IPS DF 4.7 (cell line): ENCODE results near the gene ABCC4.

ENCODE experiments used
- DNase-seq: peaks from one replicate; pipeline ENCODE4 v3.0.0-alpha.2; 2013; ENCODE audit warnings: low spot score; ENCODE audit errors: extremely low read depth

Gene ABCC4

GRCh38 chr13:95159458-95159857 lies 141.8 kb downstream of the ABCC4 start:
- DNase-seq, result no peak

DNA sequence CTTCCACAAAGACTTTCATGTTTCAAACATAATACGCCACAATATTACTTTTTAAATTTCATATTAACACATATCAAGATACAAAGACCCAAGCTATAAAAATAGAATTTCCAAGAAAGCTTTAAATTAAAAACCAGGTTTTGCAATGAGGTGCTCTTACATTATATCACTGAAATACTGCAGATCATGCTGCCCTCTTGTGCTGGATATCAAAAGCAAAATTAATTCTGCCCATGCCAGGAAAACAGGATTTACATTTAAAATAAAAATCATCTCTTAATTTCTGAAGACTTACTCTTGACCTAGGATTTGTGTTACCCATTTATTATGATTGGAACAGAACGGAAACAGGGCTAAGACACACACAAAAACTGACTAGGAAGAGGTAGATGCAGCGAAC lies 145.0 kb downstream of the ABCC4 start:
- no peak for DNase-seq

DNA sequence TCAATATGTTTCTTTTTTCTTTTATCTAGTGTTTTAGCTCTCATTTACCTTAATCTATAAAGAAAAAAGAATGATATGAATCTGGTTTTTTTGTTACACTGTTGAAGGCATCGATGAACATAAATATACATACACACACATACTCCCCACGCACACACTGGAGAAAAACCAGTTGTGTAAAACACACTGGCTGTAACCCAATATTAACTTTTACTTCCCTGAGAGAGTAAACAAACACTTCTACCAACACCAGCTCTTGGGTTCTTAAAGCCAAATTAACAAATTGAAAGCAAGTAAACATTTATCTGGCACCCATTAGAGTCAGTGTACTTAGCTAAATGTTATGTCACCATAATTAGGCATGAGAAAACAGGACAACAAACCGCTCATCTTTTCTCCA lies 145.7 kb downstream of the ABCC4 start:
- no peak for DNase-seq

DNA sequence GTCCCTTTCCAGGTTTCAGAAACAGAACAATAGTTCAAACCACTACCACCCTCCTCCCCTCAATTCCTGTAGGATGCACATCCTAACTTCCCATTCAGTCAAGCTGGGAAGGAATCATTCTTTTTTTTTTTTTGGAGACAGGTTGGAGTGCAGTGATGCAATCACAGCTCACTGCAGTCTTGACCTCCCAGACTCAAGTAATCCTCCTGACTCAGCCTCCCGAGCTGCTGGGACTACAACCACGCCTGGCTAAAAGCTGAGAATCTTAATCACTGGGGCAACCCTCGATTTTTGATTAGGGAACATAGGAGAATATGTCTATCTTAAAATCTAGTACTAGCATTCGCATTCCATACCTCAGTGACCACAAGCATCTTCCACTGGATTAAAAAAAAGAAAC lies 146.2 kb downstream of the ABCC4 start:
- DNase-seq, result no peak

GRCh38 chr13:95154413-95154886 lies 146.8 kb downstream of the ABCC4 start:
- no peak for DNase-seq

DNA sequence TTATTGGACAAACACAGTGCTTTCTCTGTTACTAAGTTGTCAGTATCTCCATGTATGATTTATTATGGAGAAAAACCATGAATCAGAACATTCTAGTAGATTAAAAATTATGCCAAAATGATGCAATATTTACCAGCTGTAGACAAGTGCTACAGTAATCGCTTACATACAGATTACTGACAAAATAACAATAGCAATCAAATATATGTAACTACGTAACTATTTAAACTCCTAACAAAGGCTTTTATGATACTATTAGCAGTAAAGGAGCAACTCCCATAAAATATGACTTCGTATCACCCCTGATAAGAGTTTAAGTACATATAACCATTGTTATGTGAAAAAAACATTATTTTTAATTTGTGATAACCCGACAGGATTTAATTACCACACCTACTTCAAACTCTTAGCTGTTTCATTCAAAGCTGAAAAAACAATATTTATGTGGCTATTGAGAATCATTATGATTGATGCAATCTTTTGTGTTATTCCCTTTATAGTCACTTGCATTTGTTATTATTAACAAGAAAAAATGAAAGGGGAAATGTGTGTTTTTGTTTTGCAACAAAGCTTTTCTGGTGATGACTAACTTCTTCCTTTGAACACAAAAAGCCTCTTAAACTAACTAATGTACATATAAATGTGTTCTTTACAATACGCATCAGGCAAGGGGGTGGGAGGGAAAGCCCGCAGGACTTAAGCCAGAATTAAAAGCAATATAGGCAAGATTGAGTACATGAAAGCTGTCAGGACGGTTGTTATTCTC lies 147.4 kb downstream of the ABCC4 start:
- DNase-seq, result no peak

DNA sequence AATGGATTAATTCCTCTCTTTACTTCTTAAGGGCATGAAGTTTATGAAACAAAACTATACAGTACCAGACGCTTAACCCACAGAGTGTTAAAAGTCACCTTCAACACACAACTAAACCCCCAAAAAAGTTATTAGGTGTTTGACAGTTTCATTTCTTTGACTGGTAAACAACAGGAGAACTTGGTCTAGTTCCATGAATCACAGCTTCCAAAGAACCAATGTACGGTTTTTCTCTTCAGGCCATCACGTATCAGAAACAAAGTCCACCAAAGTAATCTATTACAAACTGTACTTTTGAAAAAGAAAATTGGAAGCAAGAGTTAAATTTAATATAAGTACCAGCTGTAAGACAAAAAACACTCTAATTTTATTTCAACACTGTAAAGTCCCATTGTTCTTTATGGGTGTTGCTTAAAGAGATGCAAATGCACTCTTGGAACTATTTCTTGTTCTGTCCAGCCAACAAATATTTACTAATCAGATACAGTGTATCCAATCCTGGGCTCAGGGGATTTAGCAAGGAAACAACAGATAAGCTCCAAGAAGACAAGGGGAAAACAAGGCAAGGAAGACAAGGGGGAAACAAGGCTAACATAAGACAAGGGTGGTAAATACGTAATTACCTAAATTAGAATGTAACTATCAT lies 149.2 kb downstream of the ABCC4 start:
- DNase-seq, result no peak

GRCh38 chr13:95150555-95150954 lies 150.7 kb downstream of the ABCC4 start:
- no peak for DNase-seq

DNA sequence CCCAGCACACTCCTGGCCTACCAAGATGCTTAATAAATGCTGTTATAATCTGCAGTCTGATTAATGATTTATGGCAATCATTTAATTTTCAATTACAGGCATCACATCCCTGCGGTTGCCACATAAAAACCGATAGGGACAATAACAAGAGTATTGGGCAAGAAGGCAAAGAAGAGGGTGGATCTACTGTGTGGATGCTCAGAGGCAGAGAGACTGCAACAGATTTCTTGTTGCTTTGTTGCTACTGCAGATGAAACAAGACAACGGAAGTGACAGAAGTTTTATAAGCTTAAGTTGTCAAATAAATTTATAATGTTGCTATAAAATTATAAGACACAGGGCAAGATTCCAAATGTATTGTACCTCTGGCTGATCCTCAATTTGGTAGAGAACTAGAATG lies 154.8 kb downstream of the ABCC4 start:
- DNase-seq, result no peak

- no peak for DNase-seq
Observed at GRCh38 chr13:95145587-95145986, 155.7 kb downstream of the ABCC4 start.

DNA sequence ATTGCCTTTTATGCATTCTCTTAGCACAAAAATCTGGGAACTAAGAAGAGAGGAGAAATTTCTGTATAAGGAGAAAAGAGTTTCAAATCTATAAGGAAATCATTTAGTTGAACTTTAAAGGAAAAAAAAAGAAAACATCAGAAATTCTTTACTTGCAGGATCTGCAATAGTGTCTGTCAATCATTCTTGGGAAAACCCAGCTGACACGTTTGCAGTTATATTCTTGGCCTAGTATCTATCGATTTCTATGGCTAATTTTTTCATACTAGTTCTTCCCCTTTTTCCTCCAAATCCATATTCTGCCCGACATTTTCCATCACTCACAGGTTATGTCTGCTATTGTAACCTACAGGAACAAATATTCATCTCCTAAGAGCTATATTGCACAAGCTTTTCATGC lies 160.7 kb downstream of the ABCC4 start:
- DNase-seq, result no peak

DNA sequence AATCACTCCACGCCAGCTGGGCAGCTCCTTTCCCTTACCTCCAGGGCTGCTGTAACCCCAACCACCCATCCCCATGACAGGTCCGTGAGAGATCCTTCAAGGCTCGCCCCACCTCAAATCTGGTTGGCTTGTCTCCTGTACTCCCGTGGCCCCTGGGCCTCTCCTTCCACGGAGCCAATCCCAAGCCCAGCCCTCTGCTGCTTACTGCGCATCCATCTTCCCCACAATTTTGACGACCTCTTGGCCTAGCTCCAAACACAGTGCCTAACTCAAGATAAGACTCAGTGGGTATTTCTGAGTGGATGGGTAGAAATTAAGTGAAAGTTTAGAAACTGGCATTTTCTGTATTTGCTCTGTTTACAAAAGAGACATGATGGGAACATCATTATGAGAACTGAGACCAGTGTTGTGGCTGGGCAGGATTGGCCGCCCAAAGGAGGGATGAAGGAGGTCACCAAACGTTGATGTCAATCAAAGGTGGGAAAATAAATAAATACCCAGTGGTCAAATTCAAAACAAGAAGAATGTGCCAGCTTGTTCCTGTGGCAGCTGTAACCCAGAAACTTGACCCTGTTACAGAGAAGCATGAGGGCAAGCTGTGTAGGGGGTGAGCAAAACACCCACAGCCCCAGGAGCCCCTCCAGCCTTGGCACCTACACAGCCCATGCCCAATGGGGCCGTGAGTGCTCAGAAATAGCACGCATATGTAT lies 162.2 kb downstream of the ABCC4 start:
- no peak for DNase-seq

GRCh38 chr13:95137096-95137495 lies 164.2 kb downstream of the ABCC4 start:
- DNase-seq, result no peak

DNA sequence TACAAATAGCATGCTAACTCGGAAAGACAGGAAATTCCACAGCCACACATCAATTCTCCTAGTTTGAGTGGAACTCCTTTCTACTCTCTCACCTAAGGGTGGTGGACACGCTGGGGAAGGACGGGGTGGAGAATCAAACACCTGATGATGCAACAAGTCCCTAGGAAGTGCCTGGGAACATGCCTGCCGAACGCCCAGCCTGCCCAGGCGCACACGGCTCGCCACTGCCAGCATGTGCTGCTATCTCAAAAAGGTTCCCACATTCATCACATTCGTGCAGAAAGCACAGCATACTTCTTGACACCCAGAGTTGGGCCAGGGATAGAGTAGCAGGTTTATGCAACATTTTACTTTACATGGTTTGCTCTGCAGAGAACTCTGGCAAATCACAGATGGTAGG lies 164.6 kb downstream of the ABCC4 start:
- no peak for DNase-seq

DNA sequence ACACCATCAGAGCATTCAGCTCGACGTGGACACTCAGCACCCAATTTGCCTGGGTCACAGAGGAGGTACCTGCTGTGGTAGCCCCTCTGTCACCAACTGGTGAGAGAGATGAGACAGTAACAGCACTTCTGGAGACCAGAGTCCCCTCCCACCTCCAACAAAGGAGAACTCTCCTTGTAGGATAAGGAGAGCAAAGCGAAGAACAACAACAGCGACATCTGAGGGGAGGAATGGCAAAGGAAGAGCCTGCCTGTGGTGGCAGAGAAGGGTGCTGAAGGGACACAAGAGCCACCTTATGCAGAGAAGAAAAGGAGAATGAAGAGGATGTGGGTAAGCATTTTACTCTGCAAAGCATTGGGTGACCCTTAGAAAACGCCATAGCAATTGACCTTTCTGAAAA lies 167.8 kb downstream of the ABCC4 start:
- no peak for DNase-seq

- DNase-seq, result no peak
Observed at GRCh38 chr13:95129004-95129403, 172.2 kb downstream of the ABCC4 start.

- DNase-seq, result no peak
Observed at GRCh38 chr13:95128045-95128643, 173.1 kb downstream of the ABCC4 start.

DNA sequence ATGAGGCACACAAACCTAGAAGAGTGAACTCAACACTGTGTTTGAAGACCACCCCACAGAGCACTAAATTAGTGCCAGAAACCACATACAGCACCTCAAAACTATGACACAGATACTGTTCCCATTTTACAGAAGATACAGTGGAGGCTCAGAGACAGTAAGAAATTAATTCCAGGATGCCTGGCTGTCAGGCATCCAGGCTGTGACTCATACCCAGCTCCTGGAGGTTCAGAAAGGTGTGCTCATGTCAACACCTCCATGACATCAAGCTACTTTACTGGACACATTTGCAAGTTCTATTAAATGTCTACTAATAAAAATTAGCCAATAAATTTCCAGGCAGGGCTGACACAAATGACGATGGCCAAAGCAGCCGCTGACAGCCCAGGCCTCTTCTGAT lies 176.3 kb downstream of the ABCC4 start:
- no peak for DNase-seq

GRCh38 chr13:95123726-95124125 lies 177.5 kb downstream of the ABCC4 start:
- no peak for DNase-seq

- no peak for DNase-seq
Observed at GRCh38 chr13:95122063-95122462, 179.2 kb downstream of the ABCC4 start.

DNA sequence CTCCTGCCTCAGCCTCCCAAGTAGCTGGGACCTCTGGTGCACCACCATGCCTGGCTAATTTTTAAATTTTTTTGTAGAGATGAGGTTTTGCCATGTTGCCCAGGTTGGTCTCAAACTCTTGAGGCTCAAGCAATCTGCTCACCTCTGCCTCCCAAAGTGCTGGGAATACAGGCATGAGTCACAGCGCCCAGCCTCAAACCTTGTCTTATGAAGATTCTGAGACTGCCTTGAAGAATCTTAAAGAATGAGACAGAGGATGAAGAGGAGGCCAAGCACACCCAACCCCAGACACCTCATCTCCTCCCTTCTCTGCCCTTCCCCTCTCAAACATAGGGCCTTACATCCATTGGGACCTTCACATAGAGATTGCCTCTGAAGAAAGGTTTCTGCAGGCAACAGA lies 179.7 kb downstream of the ABCC4 start:
- DNase-seq, result no peak

DNA sequence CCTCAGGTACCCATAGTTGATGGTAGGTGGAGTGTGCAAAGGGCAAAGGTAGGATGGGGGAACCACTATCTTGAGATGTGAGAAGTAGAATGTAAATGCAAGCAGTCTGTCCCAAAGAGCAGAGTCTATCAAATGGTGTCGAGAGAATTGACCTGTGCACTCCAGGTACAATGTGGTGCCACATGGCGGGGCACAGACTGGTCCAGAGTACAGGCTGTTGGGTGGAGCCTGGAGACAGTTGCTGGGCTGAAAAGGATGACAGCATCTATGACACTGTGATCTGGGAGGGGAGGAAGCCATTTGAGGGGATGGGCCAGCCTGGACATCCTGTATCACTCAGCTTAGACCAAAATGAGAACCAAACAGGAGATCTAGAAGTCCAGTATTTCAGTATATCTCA lies 180.6 kb downstream of the ABCC4 start:
- DNase-seq, result no peak
